ENCODE results near the gene CTNNBL1. TPM values are rescaled to one million over a fixed set of nuclear protein-coding genes. Genes with fewer than 3 reads are reported as not detected.

Gene CTNNBL1
- total RNA-seq, 1 experiment from 2014 or later, result 71.2 TPM

GRCh38 chr20:37703035-37703845 is 9.4 kb downstream of the CTNNBL1 start:
- no peak overlapping the region for H3K27ac ChIP-seq (ENCODE audit: low read length)

GRCh38 chr20:37704955-37705354 is 11.1 kb downstream of the CTNNBL1 start:
- Histone ChIP-seq H3K36me3 (ENCODE audit: control insufficient read depth, insufficient read depth, low read length) (no peaks in the 10 kb centered on the region), H3K9me3 (ENCODE audit: control insufficient read depth, insufficient read depth, low read depth, low read length) (no peaks in the 10 kb centered on the region), H3K27ac (ENCODE audit: low read length) (no peak overlapping the region), H3K4me3 (ENCODE audit: low read depth in 2 of 2, low read length in 2 of 2) (no peak overlapping the region), H3K4me1 (ENCODE audit: control insufficient read depth, insufficient read depth, low read length) (no peaks in the 10 kb centered on the region), H3K27me3 (ENCODE audit: control insufficient read depth, insufficient read depth, low read length) (no peaks in the 10 kb centered on the region)
- in situ Hi-C loops (cut with HindIII; ENCODE audit: low pct_unique_long_range_greater_than_20kb, low sequenced_read_pairs) (no loop called here), intact Hi-C loops (cut with micrococcal nuclease; ENCODE audit: unreplicated experiment) (no loop called here)
- ChIA-PET CTCF (no interaction called here), POLR2A (no interaction called here)
- DNase-seq (ENCODE audit: low read depth, low spot score), result no peak
- BruUV-seq (replicated peaks), result no TSS peak
- ATAC-seq, result no peak
- TF ChIP-seq SIN3A (IDR thresholded peaks at IDR 0.05; ENCODE audit: borderline replicate concordance, insufficient read depth, low read depth, low read length), result no peak
- no peak for TF ChIP-seq REST (IDR thresholded peaks at IDR 0.05; ENCODE audit: insufficient read depth in 1 of 2, low read depth in 2 of 2, low read length in 1 of 2)
- TF ChIP-seq CTCF (IDR thresholded peaks at IDR 0.05), result no peak
- no peak for TF ChIP-seq POLR2AphosphoS5 (IDR thresholded peaks at IDR 0.05; ENCODE audit: low read depth, low read length)
- no peak for TF ChIP-seq TCF7L2 (IDR thresholded peaks at IDR 0.05; ENCODE audit: low read depth, low read length)

More at GRCh38 chr20:37703035-37703845, 9.4 kb downstream of the CTNNBL1 start:
- no TSS peak for BruUV-seq (replicated peaks)
- H3K9me3 ChIP-seq (ENCODE audit: control insufficient read depth, insufficient read depth, low read depth, low read length), result no peaks in the 10 kb centered on the region
- intact Hi-C loops (cut with micrococcal nuclease; ENCODE audit: unreplicated experiment) (no loop called here), in situ Hi-C loops (cut with HindIII; ENCODE audit: low pct_unique_long_range_greater_than_20kb, low sequenced_read_pairs) (no loop called here)
- ATAC-seq, result no peak
- no peaks in the 10 kb centered on the region for H3K36me3 ChIP-seq (ENCODE audit: control insufficient read depth, insufficient read depth, low read length)
- no peaks in the 10 kb centered on the region for H3K27me3 ChIP-seq (ENCODE audit: control insufficient read depth, insufficient read depth, low read length)
- DNase-seq (ENCODE audit: low read depth, low spot score), result no peak
- H3K4me3 ChIP-seq (ENCODE audit: low read depth in 2 of 2, low read length in 2 of 2), result no peak overlapping the region
- ChIA-PET CTCF (no interaction called here), POLR2A (no interaction called here)
- TF ChIP-seq TCF7L2 (IDR thresholded peaks at IDR 0.05; ENCODE audit: low read depth, low read length) (no peak), POLR2AphosphoS5 (IDR thresholded peaks at IDR 0.05; ENCODE audit: low read depth, low read length) (no peak), CTCF (IDR thresholded peaks at IDR 0.05) (no peak), SIN3A (IDR thresholded peaks at IDR 0.05; ENCODE audit: borderline replicate concordance, insufficient read depth, low read depth, low read length) (no peak), REST (IDR thresholded peaks at IDR 0.05; ENCODE audit: insufficient read depth in 1 of 2, low read depth in 2 of 2, low read length in 1 of 2) (no peak)
- no peaks in the 10 kb centered on the region for H3K4me1 ChIP-seq (ENCODE audit: control insufficient read depth, insufficient read depth, low read length)

All from Panc1 (cell line).